Measurements from ENCODE around the gene FGL2. TPM values are rescaled to one million over a fixed set of nuclear protein-coding genes. Genes with fewer than 3 reads are reported as not detected.

Gene FGL2, protein sequence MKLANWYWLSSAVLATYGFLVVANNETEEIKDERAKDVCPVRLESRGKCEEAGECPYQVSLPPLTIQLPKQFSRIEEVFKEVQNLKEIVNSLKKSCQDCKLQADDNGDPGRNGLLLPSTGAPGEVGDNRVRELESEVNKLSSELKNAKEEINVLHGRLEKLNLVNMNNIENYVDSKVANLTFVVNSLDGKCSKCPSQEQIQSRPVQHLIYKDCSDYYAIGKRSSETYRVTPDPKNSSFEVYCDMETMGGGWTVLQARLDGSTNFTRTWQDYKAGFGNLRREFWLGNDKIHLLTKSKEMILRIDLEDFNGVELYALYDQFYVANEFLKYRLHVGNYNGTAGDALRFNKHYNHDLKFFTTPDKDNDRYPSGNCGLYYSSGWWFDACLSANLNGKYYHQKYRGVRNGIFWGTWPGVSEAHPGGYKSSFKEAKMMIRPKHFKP
- polyA plus RNA-seq (2012; ENCODE audit: low read depth, missing spikeins), result 6.5 TPM

DNA sequence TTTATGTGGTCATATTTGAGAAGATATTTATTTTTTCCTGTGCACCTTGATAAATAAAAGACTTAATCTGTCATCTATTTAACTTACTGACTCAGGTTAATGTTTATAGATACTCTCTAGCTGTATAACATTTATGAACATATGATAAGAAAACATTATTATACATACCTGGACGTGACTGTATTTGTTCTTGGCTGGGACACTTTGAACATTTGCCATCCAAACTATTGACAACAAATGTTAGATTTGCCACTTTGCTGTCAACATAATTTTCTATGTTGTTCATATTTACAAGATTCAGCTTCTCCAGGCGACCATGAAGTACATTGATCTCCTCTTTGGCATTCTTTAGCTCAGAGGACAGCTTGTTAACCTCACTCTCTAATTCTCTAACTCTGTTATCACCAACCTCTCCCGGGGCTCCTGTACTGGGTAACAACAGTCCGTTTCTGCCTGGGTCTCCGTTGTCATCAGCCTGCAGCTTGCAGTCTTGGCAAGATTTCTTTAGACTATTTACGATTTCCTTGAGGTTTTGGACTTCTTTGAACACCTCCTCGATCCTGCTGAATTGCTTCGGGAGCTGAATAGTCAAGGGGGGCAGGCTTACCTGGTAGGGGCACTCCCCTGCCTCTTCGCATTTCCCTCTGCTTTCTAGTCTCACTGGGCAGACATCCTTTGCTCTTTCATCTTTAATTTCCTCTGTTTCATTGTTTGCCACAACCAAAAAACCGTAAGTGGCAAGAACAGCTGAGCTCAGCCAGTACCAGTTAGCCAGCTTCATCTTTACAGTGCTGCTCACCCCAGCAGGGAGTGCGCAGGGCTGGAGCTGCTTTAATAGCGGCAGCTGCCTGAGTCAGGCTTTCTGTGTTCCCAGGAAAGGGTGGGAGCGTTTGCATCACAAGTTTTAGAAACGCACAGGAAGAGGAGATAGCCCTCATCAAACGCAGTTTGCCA, at the start of gene FGL2:
TSS of gene FGL2 (minus strand) at position 807 of the 954 bp plus-strand sequence. CDS start at position 781, 26 bp downstream.
- FAIRE-seq, result peak; percentile 85
- TF ChIP-seq TAF1 (IDR thresholded peaks at IDR 0.05; ENCODE audit: low read depth, low read length) (no peak), SPI1 (IDR thresholded peaks at IDR 0.05; ENCODE audit: low read depth, low read length) (no peak), POLR2AphosphoS5 (IDR thresholded peaks at IDR 0.05; ENCODE audit: low read depth, low read length) (no peak), POLR2A (IDR thresholded peaks at IDR 0.05; ENCODE audit: low read depth, low read length) (no peak), POU2F2 (IDR thresholded peaks at IDR 0.05; ENCODE audit: low read depth, low read length) (no peak), PAX5 (IDR thresholded peaks at IDR 0.05; ENCODE audit: insufficient read depth, low read length, severe bottlenecking) (no peak)
- DNase-seq (ENCODE audit: insufficient read length, low spot score), result no peak

GRCh38 chr7:77248154-77248553, 48.5 kb upstream of the FGL2 start:
- DNase-seq (ENCODE audit: insufficient read length, low spot score), result no peak
- no peak for FAIRE-seq
- no peak for TF ChIP-seq SPI1 (IDR thresholded peaks at IDR 0.05; ENCODE audit: low read depth, low read length)
- no peak for TF ChIP-seq TAF1 (IDR thresholded peaks at IDR 0.05; ENCODE audit: low read depth, low read length)
- TF ChIP-seq POU2F2 (IDR thresholded peaks at IDR 0.05; ENCODE audit: low read depth, low read length), result no peak
- no peak for TF ChIP-seq POLR2A (IDR thresholded peaks at IDR 0.05; ENCODE audit: low read depth, low read length)

- TF ChIP-seq SPI1 (IDR thresholded peaks at IDR 0.05; ENCODE audit: low read depth, low read length) (no peak), POU2F2 (IDR thresholded peaks at IDR 0.05; ENCODE audit: low read depth, low read length) (peak; percentile 22; the same call in 1 of the 2 replicates)
- FAIRE-seq (peak; percentile 89), DNase-seq (ENCODE audit: insufficient read length, low spot score) (no peak)
These were observed 47.7 kb upstream of the FGL2 start for GRCh38 chr7:77247206-77247850.

DNA sequence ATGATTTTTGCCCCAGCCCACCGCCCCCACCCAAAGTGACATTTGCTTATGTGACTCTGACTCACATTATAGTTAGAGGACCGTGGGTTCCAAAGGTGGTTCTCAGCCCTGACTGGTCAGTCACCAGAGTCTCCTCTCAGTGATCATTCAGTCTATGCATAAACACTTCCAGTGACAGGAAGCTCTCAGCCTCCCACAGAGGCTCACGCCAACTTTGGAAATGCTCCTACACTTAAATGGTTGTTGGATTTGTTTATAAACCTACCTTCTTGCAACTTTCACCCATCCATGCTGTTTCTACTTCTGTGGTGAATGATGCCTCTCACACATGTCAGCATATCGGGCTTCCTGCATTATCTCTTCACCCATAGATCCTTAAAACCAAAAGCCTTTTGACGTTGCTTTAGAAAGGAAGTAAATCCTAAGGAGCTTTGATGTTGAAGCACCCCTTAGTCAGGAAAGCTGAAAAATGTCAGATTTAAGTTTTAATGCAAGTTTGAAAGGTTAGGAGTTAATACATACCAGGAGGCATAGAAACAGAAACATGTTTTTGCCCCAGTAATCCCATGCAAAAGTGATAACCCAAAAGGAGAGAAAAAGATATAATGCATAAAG, 46.5 kb upstream of the FGL2 start:
- FAIRE-seq (peak; percentile 59), DNase-seq (ENCODE audit: insufficient read length, low spot score) (no peak)
- TF ChIP-seq POU2F2 (IDR thresholded peaks at IDR 0.05; ENCODE audit: low read depth, low read length) (peak; percentile 15; the same call in 1 of the 2 replicates), SPI1 (IDR thresholded peaks at IDR 0.05; ENCODE audit: low read depth, low read length) (no peak)

GRCh38 chr7:77245015-77245755, 45.6 kb upstream of the FGL2 start:
- no peak for DNase-seq (ENCODE audit: insufficient read length, low spot score)
- FAIRE-seq, result peak; percentile 66
- no peak for TF ChIP-seq SPI1 (IDR thresholded peaks at IDR 0.05; ENCODE audit: low read depth, low read length)
- TF ChIP-seq PAX5 (IDR thresholded peaks at IDR 0.05; ENCODE audit: insufficient read depth, low read length, severe bottlenecking), result no peak
- no peak for TF ChIP-seq TAF1 (IDR thresholded peaks at IDR 0.05; ENCODE audit: low read depth, low read length)
- no peak for TF ChIP-seq POLR2AphosphoS5 (IDR thresholded peaks at IDR 0.05; ENCODE audit: low read depth, low read length)
- TF ChIP-seq POLR2A (IDR thresholded peaks at IDR 0.05; ENCODE audit: low read depth, low read length), result no peak
- no peak for TF ChIP-seq POU2F2 (IDR thresholded peaks at IDR 0.05; ENCODE audit: low read depth, low read length)

GRCh38 chr7:77244222-77244934, 44.8 kb upstream of the FGL2 start:
- peak; percentile 85 for FAIRE-seq
- DNase-seq (ENCODE audit: insufficient read length, low spot score), result no peak

DNA sequence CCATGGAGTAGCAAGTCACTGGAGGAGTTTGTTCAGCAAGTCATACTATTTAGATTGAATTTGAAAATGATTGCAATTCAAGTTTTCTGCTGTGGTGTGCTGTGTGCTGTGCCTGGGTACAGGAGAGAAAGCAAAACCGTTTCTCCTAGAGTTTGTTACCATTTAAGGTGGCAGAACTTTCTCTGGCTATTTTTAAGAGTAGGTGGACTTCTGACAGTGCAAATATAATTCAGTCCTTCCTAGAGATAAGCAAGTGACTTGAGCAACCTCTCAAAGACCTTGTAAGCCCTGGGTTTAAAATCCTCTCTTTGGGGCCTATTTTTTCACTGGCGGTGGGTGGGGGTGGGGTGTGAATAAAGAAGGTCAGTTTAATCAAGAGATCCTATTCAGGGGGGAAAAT, 42.9 kb upstream of the FGL2 start:
- no peak for DNase-seq (ENCODE audit: insufficient read length, low spot score)
- no peak for FAIRE-seq
- TF ChIP-seq POU2F2 (IDR thresholded peaks at IDR 0.05; ENCODE audit: low read depth, low read length) (no peak), POLR2A (IDR thresholded peaks at IDR 0.05; ENCODE audit: low read depth, low read length) (no peak), POLR2AphosphoS5 (IDR thresholded peaks at IDR 0.05; ENCODE audit: low read depth, low read length) (no peak), SPI1 (IDR thresholded peaks at IDR 0.05; ENCODE audit: low read depth, low read length) (no peak), TAF1 (IDR thresholded peaks at IDR 0.05; ENCODE audit: low read depth, low read length) (no peak), PAX5 (IDR thresholded peaks at IDR 0.05; ENCODE audit: insufficient read depth, low read length, severe bottlenecking) (no peak)

More at GRCh38 chr7:77244222-77244934, 44.8 kb upstream of the FGL2 start:
- TF ChIP-seq POLR2A (IDR thresholded peaks at IDR 0.05; ENCODE audit: low read depth, low read length) (no peak), POLR2AphosphoS5 (IDR thresholded peaks at IDR 0.05; ENCODE audit: low read depth, low read length) (no peak), POU2F2 (IDR thresholded peaks at IDR 0.05; ENCODE audit: low read depth, low read length) (no peak), SPI1 (IDR thresholded peaks at IDR 0.05; ENCODE audit: low read depth, low read length) (no peak), PAX5 (IDR thresholded peaks at IDR 0.05; ENCODE audit: insufficient read depth, low read length, severe bottlenecking) (no peak), TAF1 (IDR thresholded peaks at IDR 0.05; ENCODE audit: low read depth, low read length) (no peak)

DNA sequence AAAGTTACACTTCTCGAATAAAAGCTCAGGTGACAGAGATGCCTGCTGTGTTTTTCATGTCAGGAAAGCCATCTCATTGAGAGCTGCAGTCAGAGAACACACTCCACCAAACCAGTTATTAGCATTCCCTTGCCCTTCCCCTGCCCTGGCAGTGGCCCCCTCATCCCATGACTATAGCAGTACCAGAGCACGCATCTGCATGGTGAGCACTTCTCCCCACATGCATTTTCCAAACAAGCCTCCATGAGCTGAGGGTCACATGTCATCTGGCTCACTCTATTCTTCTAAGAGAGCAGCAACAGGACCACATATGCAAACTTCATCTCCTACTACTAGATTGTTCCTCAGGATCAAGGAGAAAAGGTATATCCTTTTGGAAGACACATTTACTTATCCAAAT, 42.4 kb upstream of the FGL2 start:
- DNase-seq (ENCODE audit: insufficient read length, low spot score) (no peak), FAIRE-seq (no peak)
- no peak for TF ChIP-seq PAX5 (IDR thresholded peaks at IDR 0.05; ENCODE audit: insufficient read depth, low read length, severe bottlenecking)
- no peak for TF ChIP-seq TAF1 (IDR thresholded peaks at IDR 0.05; ENCODE audit: low read depth, low read length)
- TF ChIP-seq SPI1 (IDR thresholded peaks at IDR 0.05; ENCODE audit: low read depth, low read length), result no peak
- no peak for TF ChIP-seq POLR2AphosphoS5 (IDR thresholded peaks at IDR 0.05; ENCODE audit: low read depth, low read length)
- no peak for TF ChIP-seq POU2F2 (IDR thresholded peaks at IDR 0.05; ENCODE audit: low read depth, low read length)
- no peak for TF ChIP-seq POLR2A (IDR thresholded peaks at IDR 0.05; ENCODE audit: low read depth, low read length)

Data from GM12891 (cell line).